Mesendoderm (in vitro differentiated cells): ENCODE data around the gene TDP1.

ENCODE experiments used
- DNase-seq: peaks from one replicate; pipeline ENCODE4 v3.0.0; 2013
- H2AK5ac ChIP-seq: 2 replicates; pipeline ENCODE4 v1.6.1; 2013; ENCODE audit warnings: low read length, inconsistent platforms
- H2BK120ac ChIP-seq: 2 replicates; pipeline ENCODE4 v1.6.1; 2013; ENCODE audit warnings: low read depth, mild to moderate bottlenecking, low read length, moderate library complexity, mixed read lengths
- H2BK15ac ChIP-seq: replicated peaks from 2 replicates; pipeline ENCODE4 v1.6.1; 2013; ENCODE audit warnings: low read depth, mild to moderate bottlenecking, moderate library complexity
- H2BK5ac ChIP-seq: 2 replicates; pipeline ENCODE4 v1.6.1; 2013; ENCODE audit warnings: low read length, inconsistent platforms
- H3K18ac ChIP-seq: 2 replicates; pipeline ENCODE4 v1.6.1; 2013; ENCODE audit warnings: mild to moderate bottlenecking, low read length, mixed read lengths
- H3K23ac ChIP-seq: one replicate; pipeline ENCODE4 v1.6.1; 2013; ENCODE audit warnings: low read length
- H3K27ac ChIP-seq: 2 replicates; pipeline ENCODE4 v1.5.1; 2013; ENCODE audit warnings: low read depth, mild to moderate bottlenecking, inconsistent platforms, low read length, moderate library complexity
- H3K27me3 ChIP-seq: 2 replicates; pipeline ENCODE4 v1.6.1; 2013; ENCODE audit warnings: low read length, control low read depth, mild to moderate bottlenecking, inconsistent platforms; ENCODE audit not compliant: insufficient read depth, poor library complexity
- H3K36me3 ChIP-seq: 2 replicates; pipeline ENCODE4 v1.6.1; 2013; ENCODE audit warnings: low read length, inconsistent platforms; ENCODE audit not compliant: control insufficient read depth, insufficient read depth
- H3K4ac ChIP-seq: one replicate; pipeline ENCODE4 v1.6.1; 2013; ENCODE audit warnings: low read depth, mild to moderate bottlenecking, low read length, moderate library complexity
- H3K4me1 ChIP-seq: 2 replicates; pipeline ENCODE4 v1.6.1; 2013; ENCODE audit warnings: low read depth, low read length, inconsistent platforms; ENCODE audit not compliant: control insufficient read depth
- H3K4me2 ChIP-seq: 2 replicates; pipeline ENCODE4 v1.6.1; 2013; ENCODE audit warnings: low read length
- H3K4me3 ChIP-seq: 2 replicates; pipeline ENCODE4 v1.5.1; 2013; ENCODE audit warnings: mild to moderate bottlenecking, low read length
- H3K56ac ChIP-seq: one replicate; pipeline ENCODE4 v1.6.1; 2013; ENCODE audit warnings: low read length
- H3K79me1 ChIP-seq: 2 replicates; pipeline ENCODE4 v1.6.1; 2013; ENCODE audit warnings: low read length, inconsistent platforms
- H3K79me2 ChIP-seq: 2 replicates; pipeline ENCODE4 v1.6.1; 2013; ENCODE audit warnings: mild to moderate bottlenecking, low read length; ENCODE audit not compliant: control insufficient read depth, insufficient read depth
- H3K9ac ChIP-seq: 2 replicates; pipeline ENCODE4 v1.6.1; 2013; ENCODE audit warnings: low read length, inconsistent platforms
- H4K5ac ChIP-seq: one replicate; pipeline ENCODE4 v1.6.1; 2013; ENCODE audit warnings: low read length
- H4K8ac ChIP-seq: one replicate; pipeline ENCODE4 v1.6.1; 2013; ENCODE audit warnings: low read depth, mild to moderate bottlenecking, control low read depth, low read length, moderate library complexity
- whole genome bisulfite sequencing: extraction: QIAGEN DNeasy Blood & Tissue Kit; methylation state at CpG from one replicate; pipeline ENCODE4 v1.1.7; 2013; ENCODE audit warnings: low lambda C conversion rate, missing lambda C conversion rate; ENCODE audit not compliant: insufficient coverage; ENCODE audit errors: extremely low coverage; 5-methylcytosine and 5-hydroxymethylcytosine counted together

The TDP1 gene

GRCh38 chr14:89918721-89919120 lies 37.0 kb upstream of the TDP1 start:
- Histone ChIP-seq H3K79me1 (no peaks in the 10 kb centered on the region), H3K23ac (no peak overlapping the region), H4K5ac (no peak overlapping the region), H3K36me3 (no peaks in the 10 kb centered on the region), H3K18ac (no peak overlapping the region), H4K8ac (no peak overlapping the region), H3K9ac (no peak overlapping the region), H3K4me3 (no peak overlapping the region), H3K56ac (no peak overlapping the region), H3K27me3 (no peaks in the 10 kb centered on the region), H3K4ac (no peak overlapping the region), H2BK5ac (no peak overlapping the region), H3K4me1 (no peaks in the 10 kb centered on the region), H3K4me2 (no peak overlapping the region), H3K27ac (no peak overlapping the region), H3K79me2 (no peaks in the 10 kb centered on the region), H2AK5ac (no peak overlapping the region), H2BK120ac (no peak overlapping the region), H2BK15ac (no peak overlapping the region)
- no peak for DNase-seq
- no CpG with 5 or more reads among the region's 2 CpGs for WGBS

GRCh38 chr14:89920056-89920455 lies 35.7 kb upstream of the TDP1 start:
- Histone ChIP-seq H3K27me3 (no peaks in the 10 kb centered on the region), H3K27ac (no peak overlapping the region), H3K4me1 (no peaks in the 10 kb centered on the region), H3K4ac (no peak overlapping the region), H3K4me2 (no peak overlapping the region), H3K79me2 (no peaks in the 10 kb centered on the region), H4K5ac (no peak overlapping the region), H3K79me1 (no peaks in the 10 kb centered on the region), H2BK120ac (no peak overlapping the region), H3K18ac (no peak overlapping the region), H3K4me3 (no peak overlapping the region), H2BK5ac (no peak overlapping the region), H3K56ac (no peak overlapping the region), H2AK5ac (no peak overlapping the region), H3K23ac (no peak overlapping the region), H3K36me3 (no peaks in the 10 kb centered on the region), H4K8ac (no peak overlapping the region), H3K9ac (no peak overlapping the region), H2BK15ac (no peak overlapping the region)
- WGBS = no CpG with 5 or more reads among the region's 2 CpGs
- DNase-seq = no peak

GRCh38 chr14:89921346-89921745 lies 34.4 kb upstream of the TDP1 start:
- H4K8ac ChIP-seq = no peak overlapping the region
- H3K23ac ChIP-seq = no peak overlapping the region
- no peaks in the 10 kb centered on the region for H3K36me3 ChIP-seq
- WGBS = no CpG with 5 or more reads among the region's 3 CpGs
- no peak overlapping the region for H2BK5ac ChIP-seq
- H2BK120ac ChIP-seq = no peak overlapping the region
- H3K27ac ChIP-seq = no peak overlapping the region
- H3K4me2 ChIP-seq = no peak overlapping the region
- H3K79me2 ChIP-seq = no peaks in the 10 kb centered on the region
- no peaks in the 10 kb centered on the region for H3K79me1 ChIP-seq
- H3K18ac ChIP-seq = no peak overlapping the region
- H3K27me3 ChIP-seq = no peaks in the 10 kb centered on the region
- no peak overlapping the region for H3K56ac ChIP-seq
- no peak overlapping the region for H3K4ac ChIP-seq
- H3K9ac ChIP-seq = no peak overlapping the region
- no peaks in the 10 kb centered on the region for H3K4me1 ChIP-seq
- H2BK15ac ChIP-seq = no peak overlapping the region
- H2AK5ac ChIP-seq = no peak overlapping the region
- no peak for DNase-seq
- H4K5ac ChIP-seq = no peak overlapping the region
- no peak overlapping the region for H3K4me3 ChIP-seq

GRCh38 chr14:89922031-89922907 lies 33.5 kb upstream of the TDP1 start:
- DNase-seq = no peak
- Histone ChIP-seq H2BK15ac (no peak overlapping the region), H2BK120ac (no peak overlapping the region), H3K18ac (no peak overlapping the region), H3K23ac (no peak overlapping the region), H3K79me1 (no peaks in the 10 kb centered on the region), H2BK5ac (no peak overlapping the region), H4K5ac (no peak overlapping the region), H2AK5ac (no peak overlapping the region), H3K27ac (no peak overlapping the region), H3K4me3 (no peak overlapping the region), H3K4me1 (no peaks in the 10 kb centered on the region), H3K56ac (no peak overlapping the region), H4K8ac (no peak overlapping the region), H3K4ac (no peak overlapping the region), H3K36me3 (no peaks in the 10 kb centered on the region), H3K79me2 (no peaks in the 10 kb centered on the region), H3K4me2 (no peak overlapping the region), H3K9ac (no peak overlapping the region), H3K27me3 (no peaks in the 10 kb centered on the region)
- WGBS = no CpG with 5 or more reads among the region's 6 CpGs

GRCh38 chr14:89924268-89924667 lies 31.5 kb upstream of the TDP1 start:
- no peak overlapping the region for H3K4me3 ChIP-seq
- no peak overlapping the region for H3K27ac ChIP-seq
- H3K4ac ChIP-seq = no peak overlapping the region
- no peak overlapping the region for H3K23ac ChIP-seq
- H3K18ac ChIP-seq = no peak overlapping the region
- no peaks in the 10 kb centered on the region for H3K79me1 ChIP-seq
- WGBS = no CpG with 5 or more reads among the region's 4 CpGs
- no peak overlapping the region for H3K4me2 ChIP-seq
- H3K4me1 ChIP-seq = no peaks in the 10 kb centered on the region
- no peaks in the 10 kb centered on the region for H3K27me3 ChIP-seq
- no peak overlapping the region for H2BK120ac ChIP-seq
- no peaks in the 10 kb centered on the region for H3K36me3 ChIP-seq
- H3K79me2 ChIP-seq = no peaks in the 10 kb centered on the region
- H2BK5ac ChIP-seq = no peak overlapping the region
- H2AK5ac ChIP-seq = no peak overlapping the region
- H2BK15ac ChIP-seq = no peak overlapping the region
- no peak for DNase-seq
- H3K9ac ChIP-seq = no peak overlapping the region
- H3K56ac ChIP-seq = no peak overlapping the region
- no peak overlapping the region for H4K5ac ChIP-seq
- no peak overlapping the region for H4K8ac ChIP-seq

GRCh38 chr14:89926694-89927093 lies 29.0 kb upstream of the TDP1 start:
- H4K8ac ChIP-seq = no peak overlapping the region
- DNase-seq = no peak
- H2BK15ac ChIP-seq = no peak overlapping the region
- H3K79me1 ChIP-seq = no peaks in the 10 kb centered on the region
- no peaks in the 10 kb centered on the region for H3K36me3 ChIP-seq
- no CpG with 5 or more reads among the region's 1 CpG for WGBS
- H3K56ac ChIP-seq = no peak overlapping the region
- no peak overlapping the region for H4K5ac ChIP-seq
- no peaks in the 10 kb centered on the region for H3K27me3 ChIP-seq
- H3K4me3 ChIP-seq = no peak overlapping the region
- H3K9ac ChIP-seq = no peak overlapping the region
- no peaks in the 10 kb centered on the region for H3K79me2 ChIP-seq
- no peak overlapping the region for H2BK120ac ChIP-seq
- H3K27ac ChIP-seq = no peak overlapping the region
- H2BK5ac ChIP-seq = no peak overlapping the region
- H3K18ac ChIP-seq = no peak overlapping the region
- no peak overlapping the region for H2AK5ac ChIP-seq
- no peak overlapping the region for H3K4me2 ChIP-seq
- no peaks in the 10 kb centered on the region for H3K4me1 ChIP-seq
- no peak overlapping the region for H3K4ac ChIP-seq
- no peak overlapping the region for H3K23ac ChIP-seq
